Activated T-cell treated with anti-CD3 and anti-CD28 coated beads, Interleukin-2, amount 50 U/mL, for 48 hours (primary cell): Measurements from ENCODE around the gene SPATA2.

ENCODE experiments used
- DNase-seq, 2 experiments: peaks; one replicate each; pipeline ENCODE4 v3.0.0-alpha.2; 2020

SPATA2 gene

DNA sequence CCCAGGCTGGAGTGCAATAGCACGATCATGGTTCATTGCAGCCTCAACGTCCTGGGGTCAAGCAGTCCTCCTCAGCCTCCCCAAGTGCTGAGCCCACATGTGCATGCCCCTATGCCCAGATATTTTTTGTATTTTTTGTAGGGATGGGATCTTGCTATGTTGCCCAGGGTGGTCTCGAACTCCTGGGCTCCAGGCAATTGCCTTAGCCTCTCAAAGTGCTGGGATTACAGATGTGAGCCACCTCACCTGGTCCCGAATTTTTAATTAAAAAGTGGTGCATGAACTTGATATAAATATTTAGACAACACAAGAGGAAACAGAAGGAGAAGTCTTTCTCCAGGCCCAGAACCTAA lies 13.8 kb upstream of the SPATA2 start:
- no peak for DNase-seq

DNA sequence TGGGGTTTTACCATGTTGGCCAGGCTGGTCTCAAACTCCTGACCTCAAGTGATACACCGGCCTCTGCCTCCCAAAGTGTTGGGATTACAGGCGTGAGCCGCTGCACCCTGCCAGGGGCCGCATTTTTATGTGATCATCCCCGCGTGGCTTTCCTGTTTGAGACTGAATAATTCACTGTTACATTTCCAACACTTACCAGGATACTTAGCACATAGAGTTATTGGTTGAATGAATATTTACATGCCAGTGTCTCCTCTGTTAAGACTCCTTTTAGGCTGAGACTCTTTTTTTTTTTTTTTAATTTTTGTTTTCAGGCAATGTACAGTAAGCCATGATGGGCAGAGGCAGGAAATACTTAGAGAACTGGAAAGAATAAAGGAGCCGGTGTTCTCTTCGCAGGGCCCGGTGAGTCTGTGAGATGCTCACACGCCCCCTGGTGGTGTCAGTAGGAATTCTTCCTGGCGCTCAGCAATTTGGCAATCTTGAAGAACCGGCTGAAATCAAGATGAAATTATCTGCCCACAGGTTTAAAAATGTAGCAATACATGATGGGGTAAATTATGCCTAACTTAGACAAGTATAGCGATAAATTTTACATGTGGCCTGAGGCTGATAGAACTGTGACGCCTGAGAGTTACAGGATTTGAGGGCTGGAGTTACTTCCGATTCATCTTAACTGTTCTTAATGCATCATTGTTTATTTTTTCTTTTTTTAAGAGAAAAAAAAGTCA lies 13.2 kb upstream of the SPATA2 start:
- peak; percentile 84 to 86 for DNase-seq

DNA sequence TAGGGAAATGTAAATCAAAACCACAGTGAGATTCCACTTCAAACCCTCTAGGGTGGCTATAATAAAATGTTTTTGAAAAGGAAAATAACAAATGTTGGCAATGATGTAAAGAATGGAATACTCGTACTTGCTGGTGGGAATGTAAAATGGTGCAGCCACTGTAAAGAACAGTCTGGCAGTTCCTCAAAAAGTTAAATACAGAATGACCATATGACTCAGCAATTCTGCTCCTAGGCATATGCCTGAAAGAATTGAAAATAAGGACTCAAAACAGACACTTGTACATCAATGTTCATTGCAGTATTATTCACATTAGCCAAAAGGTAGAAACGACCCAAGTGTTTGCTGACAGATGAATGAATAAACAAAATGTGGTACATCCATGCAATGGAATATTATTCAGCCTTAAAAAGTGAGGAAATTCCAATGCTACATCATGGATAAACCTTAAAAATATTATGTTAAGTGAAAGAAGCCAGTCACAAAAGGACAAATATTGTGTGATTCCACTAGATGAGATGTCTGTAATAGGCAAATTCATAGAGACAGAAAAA lies 10.6 kb upstream of the SPATA2 start:
- DNase-seq, result no peak

DNA sequence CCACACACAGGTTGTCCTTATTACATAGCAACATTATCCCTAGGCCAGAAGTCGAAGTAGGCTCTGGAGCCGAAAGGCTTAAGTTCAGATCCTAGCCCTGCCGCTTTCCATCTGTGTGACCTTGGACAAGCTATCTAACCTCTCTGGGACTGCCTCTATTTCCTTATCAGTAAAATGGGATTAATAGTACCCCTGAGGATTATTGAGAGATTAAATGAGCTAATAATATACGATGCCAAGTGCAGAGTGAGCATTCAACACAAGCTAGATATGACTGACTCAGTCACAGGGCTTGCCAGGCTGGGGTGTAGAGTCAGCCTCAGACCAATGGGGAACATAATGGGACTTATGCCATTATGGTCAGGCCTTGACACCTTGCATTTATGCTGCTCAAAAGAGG lies 8.9 kb upstream of the SPATA2 start:
- DNase-seq, result no peak

DNA sequence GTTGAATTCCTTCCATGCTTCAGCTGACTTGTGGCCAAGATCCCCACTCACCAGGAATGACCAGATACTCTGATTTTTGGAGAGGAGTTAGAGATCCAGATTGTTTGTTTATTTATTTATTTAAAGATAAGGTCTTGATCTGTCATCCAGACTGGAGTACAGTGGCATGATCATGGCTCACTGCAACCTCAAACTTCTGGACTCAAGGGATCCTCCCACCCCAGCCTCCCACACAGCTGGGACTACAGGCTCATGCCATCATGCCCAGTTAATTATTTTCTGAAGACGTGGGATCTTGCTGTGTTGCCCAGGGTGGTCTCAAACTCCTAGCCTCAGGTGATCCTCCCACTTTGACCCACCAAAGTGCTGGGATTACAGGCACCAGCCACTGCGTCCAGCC lies 4.1 kb upstream of the SPATA2 start:
- no peak for DNase-seq

DNA sequence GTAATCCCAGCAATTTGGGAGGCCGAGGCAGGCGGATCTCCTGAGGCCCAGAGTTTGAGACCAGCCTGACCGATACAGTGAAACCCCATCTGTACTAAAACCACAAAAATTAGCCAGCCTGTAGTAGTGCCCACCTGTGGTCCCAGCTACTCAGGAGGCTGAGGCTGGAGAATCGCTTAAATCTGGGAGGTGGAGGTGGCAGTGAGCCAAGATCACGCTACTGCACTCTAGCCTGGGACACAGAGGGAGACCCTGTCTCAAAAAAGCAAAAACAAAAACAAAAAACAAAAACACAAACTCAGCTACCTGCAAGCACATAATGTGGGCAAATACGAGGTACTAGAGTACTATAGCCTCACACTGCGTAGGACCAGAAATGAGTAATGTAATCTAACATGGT lies 3.7 kb upstream of the SPATA2 start:
- no peak for DNase-seq

DNA sequence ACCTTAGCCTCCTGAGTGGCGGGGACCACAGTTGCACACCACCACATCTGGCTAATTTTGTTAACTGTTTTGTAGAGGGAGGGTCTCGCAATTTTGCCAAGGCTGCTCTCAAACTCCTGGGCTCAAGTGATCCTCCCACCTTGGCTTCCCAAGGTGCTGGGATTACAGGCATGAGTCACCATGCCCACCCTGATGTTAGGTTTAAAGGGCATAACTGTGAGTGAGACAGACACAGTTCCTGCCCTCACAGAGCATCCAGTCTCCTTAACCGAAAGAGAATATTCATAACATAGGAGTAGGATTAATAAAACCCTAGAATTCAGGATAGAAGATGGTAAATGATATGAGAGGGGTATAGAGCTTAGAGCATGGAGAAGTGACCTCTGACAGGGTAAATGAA lies 3.1 kb upstream of the SPATA2 start:
- no peak for DNase-seq

DNA sequence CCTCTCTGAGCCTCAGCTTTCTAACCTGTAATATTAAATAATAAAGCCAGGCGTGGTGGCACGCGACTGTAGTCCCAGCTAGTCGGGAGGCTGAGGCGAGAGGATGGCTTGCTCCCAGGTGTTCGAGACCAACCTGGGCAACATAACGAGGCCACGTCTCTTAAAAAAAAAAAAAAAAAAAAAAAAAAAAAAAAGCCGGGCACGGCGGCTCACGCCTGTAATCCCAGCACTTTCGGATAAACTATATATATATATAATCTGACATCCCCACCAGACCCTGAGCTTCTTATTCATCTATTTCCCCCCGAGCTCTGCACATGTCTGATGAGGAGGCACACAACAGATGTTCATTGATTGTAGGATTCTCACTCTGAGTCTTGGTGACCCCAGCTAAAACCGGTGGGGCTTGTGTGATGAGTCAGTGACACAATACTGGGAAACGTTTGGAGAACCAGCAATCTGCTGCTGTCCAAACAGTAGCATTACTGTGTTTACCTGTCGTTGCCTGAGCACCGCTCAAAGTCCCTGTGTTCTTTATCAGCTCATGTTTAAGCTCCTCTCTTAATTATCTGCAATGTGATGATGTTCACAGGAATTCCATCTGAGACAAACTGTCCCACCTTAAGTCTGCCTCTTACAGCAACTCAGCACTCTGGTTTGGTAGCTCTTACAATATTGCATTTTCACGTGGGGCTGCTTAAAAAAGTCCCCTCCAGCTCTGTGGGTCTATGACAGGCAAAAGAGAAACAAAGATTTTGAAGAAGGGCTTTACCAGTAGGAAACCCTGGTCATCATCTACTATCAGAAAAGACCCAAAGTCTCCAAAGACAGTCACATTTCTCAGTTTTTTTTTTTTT lies 1.0 kb upstream of the SPATA2 start:
- peak; percentile 38 to 52 for DNase-seq

DNA sequence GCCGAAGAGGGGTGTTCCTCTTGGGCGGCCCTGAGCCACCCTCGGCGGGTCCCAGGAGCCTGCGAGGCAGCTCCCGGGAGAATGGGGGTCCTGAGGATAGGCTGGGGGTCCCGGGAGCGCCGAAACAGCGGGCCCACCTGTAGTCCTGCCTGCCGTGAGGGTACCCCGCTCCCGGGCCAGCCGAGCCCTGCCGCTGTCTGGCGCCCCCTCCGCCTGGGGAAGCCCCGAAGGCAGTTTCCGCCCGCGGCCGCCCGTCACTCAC lies 280 bp downstream of the SPATA2 start:
- DNase-seq, result no peak

DNA sequence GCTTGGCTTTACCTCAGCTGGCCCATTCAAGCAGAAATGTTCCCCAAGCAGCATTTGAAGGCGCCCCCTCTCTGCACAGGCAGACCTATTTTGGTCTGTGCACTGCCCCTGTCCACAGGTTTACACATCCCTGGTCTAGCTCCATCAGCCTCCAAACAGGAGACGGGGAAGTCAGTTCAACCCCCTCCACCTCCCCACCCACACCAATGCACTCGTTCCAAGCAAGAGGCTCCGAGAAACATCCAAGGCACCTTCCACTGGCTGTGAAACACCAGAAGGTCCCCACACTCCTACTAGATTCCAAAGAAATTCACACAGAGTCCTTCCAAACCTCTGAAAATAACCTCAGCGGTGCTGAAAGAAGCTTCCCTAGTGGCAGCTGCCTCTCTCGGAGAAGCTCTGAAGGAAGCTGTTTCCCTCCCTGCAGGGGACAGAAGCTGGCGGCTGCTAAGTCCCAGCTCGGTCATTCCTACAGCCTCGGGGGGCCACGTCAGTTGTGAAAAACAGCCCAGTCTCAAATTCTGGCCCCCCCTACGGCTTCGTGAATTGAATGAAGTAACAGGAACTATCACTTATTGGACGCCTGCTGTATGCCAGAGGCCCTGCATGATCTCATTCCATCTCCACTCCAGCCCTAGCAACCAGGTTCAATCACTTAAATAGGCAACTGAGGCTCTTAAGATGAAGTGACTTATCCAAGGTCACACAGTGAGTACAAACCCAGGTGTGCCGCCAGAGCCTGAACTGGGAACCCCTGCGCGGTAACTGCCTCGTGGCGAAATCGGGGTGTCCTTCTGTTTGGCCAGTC lies 815 bp downstream of the SPATA2 start:
- DNase-seq, result peak in 1 of 2 experiments; percentile 49

DNA sequence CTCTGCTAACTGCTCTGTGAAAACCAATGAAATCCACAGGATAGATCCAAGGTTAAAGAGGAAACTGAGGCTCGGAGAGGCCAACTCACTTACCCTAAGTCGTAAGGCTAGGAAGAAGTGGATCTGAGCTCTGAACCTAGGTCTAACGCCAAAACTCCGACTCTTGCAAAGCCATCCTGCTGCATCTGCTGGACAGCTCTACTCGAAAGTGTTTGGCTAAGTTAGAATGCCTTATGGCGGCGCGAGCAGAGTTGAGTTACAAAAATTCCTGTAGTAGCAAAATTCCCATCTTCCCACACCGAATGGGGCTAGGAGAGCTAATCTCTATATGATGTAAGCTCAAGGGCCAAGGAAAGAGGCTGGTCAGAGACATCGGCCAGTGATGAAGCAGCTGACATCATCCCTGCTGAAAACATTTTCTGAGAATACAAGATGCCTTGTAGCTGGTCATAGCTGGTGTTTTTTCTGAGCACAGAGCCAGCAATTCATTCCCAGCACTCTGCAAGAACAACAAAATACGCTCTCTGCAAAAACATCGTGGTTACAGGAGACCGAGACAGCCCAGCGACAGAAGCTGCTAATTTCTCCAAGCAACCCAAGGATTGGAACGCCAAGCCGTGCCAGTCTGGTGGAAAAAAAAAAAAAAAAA lies 1.8 kb downstream of the SPATA2 start:
- DNase-seq, result no peak

DNA sequence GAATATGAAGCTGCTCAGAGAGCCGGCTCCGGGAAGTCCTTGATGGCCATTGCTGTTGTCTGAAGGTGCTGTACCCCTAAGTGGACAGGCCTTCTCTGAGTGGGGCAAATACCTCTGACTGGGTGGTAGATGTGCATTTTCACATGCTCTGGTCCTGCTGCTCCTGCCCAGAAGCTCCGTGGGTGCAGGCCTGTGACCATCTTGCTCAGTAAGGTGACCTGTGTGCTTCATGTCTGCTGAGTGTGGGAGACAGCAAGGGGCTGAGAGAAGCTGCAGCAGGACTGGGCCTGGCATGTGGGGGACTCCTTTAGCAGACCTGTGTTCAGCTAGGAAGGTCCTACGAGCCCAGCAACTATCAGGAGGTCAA lies 5.0 kb downstream of the SPATA2 start:
- DNase-seq, result no peak

DNA sequence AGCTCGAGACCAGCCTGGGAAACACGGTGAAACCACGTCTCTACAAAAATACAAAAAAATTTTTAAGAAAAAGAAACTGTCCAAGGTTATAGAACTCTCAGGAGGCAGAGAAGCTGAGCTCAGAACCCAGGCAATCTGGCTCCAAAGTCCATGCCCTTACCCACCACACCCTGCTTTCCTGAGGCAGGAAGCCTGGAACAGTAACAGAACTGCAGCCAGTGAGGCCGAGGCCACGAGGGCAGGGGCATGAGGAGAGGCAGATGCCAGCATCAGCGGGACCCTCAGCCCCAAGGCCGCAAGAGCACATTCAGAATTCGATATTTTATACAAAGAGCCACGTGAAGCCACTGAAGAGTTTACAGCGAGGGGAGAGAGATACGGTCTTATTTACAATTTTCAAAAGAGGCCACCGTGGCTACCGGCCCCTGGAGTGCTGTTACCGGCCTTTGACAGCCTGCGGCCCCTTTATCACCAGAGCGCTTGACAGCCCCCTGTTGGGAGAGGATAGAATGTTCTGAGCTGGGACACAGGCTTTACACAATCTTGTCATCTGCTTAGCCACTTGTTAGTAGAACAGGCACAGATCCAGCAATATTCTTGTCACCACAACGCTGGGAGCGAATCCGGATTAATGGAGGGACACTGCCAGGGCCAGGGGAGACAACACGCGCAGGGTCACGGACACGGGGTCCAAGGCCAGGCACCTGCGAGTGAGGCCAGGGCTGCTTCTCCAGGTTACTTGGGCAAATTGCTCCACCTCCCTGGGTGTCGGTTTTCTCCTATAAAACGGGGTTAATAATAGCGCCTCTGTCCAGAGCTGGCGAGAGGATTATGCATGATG lies 5.6 kb downstream of the SPATA2 start:
- no peak for DNase-seq

DNA sequence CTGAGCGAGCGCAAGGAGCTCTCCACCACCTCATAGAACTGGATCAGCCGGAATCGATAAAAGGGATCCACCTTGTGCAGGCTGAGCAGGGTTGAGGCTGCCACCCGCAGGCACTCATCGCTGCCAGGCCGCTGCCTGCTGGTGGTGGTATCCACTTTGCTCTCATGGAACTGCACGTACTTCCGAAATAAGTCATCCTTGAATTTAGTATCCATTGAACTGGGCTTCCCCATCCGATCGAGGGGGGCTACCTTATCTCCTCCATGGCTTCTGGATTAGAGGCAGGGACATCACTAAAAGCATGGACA lies 7.1 kb downstream of the SPATA2 start:
- no peak for DNase-seq

DNA sequence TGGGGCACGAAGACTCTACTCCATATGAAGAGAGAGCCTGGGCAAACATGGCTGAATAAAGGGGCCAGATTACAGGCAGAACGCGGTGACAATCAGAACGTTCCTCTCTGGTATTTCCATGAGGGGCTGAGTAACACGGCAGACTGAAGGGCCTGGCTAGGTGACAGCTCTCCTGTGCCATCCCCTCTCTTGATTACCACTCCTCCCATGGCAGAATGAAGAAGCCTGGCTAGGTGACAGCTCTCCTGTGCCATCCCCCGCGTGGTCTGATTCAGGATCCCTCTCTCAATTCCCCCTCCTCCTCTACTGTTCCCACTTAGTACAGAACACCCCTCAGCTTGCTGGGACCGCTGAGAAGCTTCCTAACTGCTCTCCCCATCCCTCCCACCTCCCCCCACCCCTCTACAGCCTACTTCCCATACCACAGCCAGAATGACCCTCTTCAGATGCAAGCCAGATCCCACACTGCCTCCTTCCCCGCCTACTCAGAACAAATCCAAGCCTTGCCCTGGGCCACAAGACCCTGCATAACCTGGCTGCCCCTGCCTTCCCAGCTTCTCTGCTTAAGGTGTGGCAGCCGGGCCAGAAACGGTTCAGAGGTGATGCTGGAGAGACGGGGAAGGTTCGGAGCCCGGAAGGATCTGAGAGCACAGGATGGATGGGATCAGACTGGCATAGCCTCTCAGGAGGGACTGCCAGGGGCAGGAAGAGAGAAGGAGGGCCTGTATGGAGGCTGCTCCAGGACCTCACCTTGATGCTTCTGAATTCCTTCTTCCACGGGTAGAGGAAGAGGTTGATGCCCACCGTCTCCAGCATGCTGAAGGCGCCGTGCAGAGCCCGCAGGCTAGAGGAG lies 7.7 kb downstream of the SPATA2 start:
- DNase-seq, result no peak

DNA sequence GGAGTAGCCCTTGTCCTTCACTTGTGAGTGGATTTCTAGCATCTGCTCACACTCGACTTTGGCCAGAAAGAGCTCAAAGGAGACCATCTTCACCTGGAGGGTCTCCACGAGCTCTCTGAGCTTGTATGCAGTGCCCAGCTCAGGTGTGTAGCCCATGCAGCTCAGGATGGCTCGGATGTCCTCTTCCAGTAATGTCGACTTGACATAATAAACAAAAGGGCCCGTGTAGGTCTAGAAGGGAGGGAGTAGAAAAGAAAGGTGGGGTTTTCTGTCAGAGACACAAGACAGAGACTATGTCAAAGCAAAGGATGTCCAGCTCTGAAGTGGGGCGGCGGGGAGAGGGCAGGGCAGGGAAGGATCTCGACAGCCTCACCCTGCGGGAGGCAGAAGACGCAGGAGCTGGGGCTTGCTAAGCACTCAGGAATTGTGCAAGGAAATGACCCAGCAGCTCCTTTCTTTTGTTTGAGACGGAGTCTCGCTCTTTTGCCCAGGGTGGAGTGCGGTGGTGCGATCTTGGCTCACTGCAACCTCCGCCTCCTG lies 8.6 kb downstream of the SPATA2 start:
- DNase-seq, result no peak

DNA sequence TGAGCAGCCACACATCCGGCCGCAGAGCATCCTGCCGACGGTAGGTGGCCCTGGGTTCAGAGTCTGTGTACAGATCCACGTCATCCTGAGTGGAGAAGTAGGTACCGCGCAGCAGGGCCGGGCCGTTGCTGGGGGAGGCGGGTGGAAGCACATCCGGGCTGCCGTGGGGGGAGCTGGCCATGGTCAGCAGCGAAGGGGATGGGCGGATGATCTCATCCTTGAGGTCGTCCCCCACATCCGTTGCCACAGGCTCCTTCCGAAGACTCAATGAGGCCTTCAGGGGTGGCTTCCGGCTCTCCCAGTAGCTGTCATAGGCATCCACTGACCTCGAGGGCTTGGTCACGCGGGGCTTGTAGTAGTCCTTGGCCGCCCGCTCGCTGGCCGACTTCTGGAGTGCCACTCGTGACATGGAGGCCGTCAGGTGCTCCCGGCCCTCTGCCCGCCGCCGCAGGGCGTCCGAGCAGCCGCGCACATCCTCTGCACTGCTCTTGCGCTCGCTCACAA lies 9.2 kb downstream of the SPATA2 start:
- no peak for DNase-seq

DNA sequence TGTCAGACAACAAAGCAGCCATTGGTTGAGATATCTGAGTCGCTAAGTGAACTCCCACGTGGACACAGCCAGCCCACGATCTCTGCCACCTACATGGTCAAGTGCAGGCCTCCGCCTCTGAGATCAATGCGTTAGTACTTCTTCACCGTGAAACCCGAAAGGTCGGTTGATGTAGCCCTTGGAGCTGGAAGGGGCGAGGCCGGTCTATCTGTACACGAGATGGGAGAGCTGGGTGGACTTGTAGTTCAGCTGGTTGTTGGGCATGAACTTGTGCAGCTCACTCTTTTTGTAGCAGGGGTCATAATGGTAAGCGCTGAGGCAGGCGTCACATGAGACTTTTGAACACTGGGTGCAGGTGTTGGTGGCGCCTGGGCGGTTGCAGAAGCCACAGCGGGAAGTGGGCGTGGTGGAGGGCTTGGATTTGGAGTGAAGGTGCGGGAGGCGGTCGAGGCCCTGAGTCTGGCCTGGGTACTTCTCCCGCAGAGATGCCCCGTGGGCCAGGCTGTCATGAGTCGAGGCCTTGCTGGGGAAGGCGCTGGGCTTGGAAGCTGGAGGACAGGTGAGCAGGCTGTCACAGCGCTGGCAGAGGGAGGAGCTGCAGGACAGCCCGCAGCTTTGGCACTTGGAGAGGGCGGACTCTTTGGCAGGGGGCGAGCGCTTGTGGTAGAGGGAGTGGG lies 9.8 kb downstream of the SPATA2 start:
- no peak for DNase-seq

DNA sequence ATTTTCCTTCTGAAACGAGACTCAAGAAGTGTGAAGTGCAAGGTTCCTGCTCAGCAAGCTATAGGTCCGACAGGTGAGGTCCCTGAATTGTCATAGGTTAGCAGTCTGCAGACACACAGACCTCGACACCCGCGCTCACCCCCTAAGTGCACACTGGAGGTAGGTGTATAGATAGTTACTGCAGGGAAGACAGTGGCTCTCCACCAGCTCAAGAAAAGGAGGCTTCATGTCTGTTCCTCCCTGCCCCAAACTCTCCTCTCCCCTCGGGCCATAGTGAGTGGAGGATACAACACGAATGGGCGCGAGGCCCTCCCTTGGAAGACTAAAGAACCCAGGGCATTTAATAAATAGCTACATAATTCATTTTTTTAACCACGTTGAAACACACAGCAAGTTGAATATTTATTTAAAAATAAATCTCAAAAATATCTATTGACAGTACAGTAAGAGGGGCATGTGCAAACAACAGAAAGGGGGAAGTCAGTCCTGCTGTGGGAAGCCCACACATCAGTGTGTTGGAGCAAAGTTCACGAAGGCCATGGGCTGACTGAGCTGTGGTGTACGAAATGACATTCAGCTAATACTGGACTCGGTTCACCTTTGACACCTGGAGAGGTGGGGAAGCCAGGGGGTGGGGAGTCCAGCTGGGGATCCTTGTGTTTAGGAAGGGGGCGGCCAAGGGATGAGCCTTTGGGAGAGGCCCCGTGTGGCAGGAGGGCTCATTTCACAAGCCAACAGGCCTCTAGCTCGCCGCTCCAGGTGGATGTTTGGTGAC lies 10.7 kb downstream of the SPATA2 start:
- DNase-seq, result no peak

DNA sequence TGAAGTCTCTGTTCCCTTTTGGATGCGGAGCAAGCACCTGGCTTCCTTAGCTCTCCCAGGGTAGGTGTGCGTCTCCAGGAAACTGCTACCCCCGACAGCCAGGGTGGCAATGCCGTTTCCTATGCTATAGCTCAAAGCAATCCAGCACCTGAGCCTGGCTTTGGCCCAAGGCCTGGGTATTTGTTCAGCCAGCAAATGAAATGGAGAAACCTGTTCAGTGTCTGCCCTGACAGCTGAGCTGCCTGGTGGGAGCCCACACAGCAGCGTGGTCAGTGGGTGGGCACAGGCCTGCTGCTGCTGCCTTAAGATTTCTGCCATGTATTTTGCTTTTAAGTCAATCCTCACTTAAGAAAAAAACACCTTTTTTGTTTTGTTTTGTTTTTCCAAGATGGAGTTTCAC lies 13.7 kb downstream of the SPATA2 start:
- DNase-seq, result no peak
